OCI-LY7 (cell line): ENCODE measurements around the gene LATS2.
"Not testable (repeated sequence)": the region's sequence is repeated elsewhere in the genome, so short reads cannot be mapped to it uniquely, and the experiment has no call there.

ENCODE experiments used
- EZH2phosphoT487 ChIP-seq: fragments of 200-600 bp; sonication (generic); IDR thresholded peaks from 2 replicates; pipeline ENCODE4 v1.6.1; 2018; ENCODE audit warnings: low read depth, borderline replicate concordance, mild to moderate bottlenecking, mixed run types, antibody characterized with exemption, low read length, moderate library complexity, mixed read lengths
- TF ChIP-seq, protein P1 (sequence below): fragments of 200-600 bp; sonication (generic); conservative IDR thresholded peaks from 2 replicates; pipeline ENCODE4 v1.5.1; 2014; ENCODE audit warnings: mild to moderate bottlenecking, antibody characterized with exemption, low read length, moderate library complexity, mixed read lengths

- TF ChIP-seq, protein P1, sequence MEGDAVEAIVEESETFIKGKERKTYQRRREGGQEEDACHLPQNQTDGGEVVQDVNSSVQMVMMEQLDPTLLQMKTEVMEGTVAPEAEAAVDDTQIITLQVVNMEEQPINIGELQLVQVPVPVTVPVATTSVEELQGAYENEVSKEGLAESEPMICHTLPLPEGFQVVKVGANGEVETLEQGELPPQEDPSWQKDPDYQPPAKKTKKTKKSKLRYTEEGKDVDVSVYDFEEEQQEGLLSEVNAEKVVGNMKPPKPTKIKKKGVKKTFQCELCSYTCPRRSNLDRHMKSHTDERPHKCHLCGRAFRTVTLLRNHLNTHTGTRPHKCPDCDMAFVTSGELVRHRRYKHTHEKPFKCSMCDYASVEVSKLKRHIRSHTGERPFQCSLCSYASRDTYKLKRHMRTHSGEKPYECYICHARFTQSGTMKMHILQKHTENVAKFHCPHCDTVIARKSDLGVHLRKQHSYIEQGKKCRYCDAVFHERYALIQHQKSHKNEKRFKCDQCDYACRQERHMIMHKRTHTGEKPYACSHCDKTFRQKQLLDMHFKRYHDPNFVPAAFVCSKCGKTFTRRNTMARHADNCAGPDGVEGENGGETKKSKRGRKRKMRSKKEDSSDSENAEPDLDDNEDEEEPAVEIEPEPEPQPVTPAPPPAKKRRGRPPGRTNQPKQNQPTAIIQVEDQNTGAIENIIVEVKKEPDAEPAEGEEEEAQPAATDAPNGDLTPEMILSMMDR, result not testable (repeated sequence)
- TF ChIP-seq EZH2phosphoT487, result not testable (repeated sequence)
Measured at GRCh38 chr13:20957049-20957620, 104.3 kb downstream of the LATS2 start.
